ENCODE measurements around the gene ECE1.

ECE1 gene

DNA sequence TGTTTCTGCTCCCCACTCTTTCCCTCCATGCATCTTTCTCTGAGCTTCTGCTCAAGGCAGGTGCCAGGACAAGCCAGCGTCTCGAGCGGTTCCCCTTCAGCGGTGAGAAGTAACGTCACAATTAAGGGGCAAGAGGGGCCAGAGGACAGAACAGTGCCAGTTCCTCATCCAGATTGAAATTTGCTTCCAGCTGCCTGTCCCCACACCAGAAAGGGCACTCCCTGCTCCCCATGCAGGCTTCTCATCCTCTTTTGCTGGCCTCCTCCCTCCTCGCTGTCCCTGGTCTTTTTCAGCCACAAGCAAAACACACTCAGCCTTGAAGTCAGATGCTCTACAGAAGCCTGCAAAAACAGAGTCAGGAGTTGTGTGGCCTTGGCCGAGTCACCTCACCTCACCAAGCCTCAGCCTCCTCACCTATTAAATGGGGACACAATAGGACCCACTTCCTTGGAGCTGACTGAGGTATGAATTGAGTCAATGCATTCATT lies 35.0 kb upstream of the ECE1 start:
- peak; percentile 52 for DNase-seq

DNA sequence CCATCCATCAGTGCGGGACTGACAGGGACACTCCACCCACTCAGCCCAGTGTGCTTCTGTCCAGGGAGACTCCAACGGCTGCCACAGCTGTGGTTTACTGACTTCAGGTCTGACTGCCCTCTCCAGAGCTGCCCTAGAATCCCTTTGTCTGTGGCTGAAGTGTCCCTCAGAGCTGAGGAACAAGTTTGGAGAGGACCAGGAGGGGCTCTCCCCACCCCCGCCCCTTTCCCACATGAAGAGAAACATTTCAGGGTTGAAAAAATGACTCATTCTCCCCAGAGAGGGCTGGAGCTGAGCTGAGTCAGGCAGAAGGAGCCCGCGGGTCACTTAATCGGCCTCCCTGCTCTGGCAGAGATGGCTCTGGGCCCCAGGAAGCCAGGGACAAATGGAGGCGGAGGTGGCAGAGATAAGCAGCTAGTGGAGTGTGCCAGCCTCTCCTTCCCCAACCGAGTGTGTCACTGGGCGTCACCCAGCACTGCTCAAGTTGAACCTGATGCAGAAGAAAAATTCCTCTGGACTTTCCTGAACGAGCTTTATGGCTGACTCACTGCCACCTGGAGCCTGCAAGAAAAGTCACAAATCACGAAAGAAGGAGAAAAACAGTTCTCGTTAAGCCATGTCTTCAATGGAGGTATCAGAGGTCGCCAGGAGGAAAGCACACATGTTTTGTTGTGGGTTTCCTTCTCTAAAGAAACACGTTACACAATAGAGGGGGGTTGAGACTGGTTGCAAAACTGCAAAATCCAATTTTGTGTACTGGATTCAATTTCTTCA lies 34.3 kb upstream of the ECE1 start:
- DNase-seq = peak; percentile 85

GRCh38 chr1:21323091-21323490 lies 32.8 kb upstream of the ECE1 start:
- no peak for DNase-seq

GRCh38 chr1:21322681-21323016 lies 32.4 kb upstream of the ECE1 start:
- no peak for DNase-seq

DNA sequence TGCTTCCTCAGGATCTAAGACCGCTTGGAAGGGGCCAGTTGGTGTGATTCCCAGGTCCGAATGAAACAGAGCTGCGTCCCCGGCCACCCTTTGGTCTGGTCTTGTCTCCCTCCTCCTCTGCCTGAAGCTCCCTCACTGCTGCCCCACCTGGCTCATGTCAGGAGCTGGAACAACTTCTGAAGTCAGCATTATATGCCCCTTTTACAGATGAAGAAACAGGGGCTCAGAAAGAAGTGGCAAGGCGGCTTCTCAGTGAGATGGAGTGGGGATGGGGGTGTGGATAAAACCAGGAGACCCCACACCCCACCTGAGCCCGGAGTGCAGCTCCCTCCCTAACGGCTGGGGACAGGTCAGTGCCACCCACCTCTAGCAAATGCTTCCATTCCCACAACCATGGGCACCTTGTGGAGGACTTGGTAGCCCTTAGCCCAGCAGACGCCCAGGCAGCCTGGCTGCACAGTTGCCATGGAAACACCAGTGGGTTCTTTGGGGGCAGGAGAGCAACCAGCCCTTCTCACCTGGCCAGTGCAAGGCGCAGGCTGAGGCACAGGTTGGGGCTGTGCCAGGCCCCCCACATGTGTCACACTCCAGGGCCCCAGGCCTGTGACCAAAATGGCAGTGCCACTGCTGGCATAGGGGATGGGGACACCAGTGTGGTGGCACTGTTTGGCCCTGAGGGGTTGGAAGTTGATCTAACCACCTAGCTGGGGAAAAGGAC lies 31.9 kb upstream of the ECE1 start:
- DNase-seq = no peak

- no peak for DNase-seq
Observed at GRCh38 chr1:21320410-21321108, 30.3 kb upstream of the ECE1 start.

GRCh38 chr1:21319447-21320407 lies 29.5 kb upstream of the ECE1 start:
- DNase-seq = no peak

DNA sequence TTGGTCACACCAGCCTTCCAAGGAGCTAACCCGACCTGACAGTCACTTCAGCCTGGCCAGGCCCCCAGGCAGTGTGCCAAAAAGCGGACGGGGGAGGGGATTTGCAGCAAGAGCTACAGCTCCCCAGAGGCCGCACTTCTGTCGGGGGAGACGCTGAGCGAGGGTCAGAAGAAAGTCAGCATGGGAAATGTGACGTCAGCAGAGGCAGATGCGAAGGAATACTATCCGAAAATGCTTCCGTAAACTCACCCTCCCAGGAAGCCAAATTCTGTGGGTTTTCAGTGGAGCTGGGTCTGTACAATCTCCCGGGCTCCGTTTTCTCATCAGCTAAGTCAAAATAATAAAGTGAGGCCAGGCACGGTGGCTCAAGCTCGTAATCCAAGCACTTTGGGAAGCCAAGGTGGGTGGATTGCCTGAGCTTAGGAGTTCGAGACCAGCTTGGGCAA lies 28.5 kb upstream of the ECE1 start:
- no peak for DNase-seq

GRCh38 chr1:21318057-21318713 lies 27.9 kb upstream of the ECE1 start:
- no peak for DNase-seq

GRCh38 chr1:21317690-21318043 lies 27.4 kb upstream of the ECE1 start:
- no peak for DNase-seq

DNA sequence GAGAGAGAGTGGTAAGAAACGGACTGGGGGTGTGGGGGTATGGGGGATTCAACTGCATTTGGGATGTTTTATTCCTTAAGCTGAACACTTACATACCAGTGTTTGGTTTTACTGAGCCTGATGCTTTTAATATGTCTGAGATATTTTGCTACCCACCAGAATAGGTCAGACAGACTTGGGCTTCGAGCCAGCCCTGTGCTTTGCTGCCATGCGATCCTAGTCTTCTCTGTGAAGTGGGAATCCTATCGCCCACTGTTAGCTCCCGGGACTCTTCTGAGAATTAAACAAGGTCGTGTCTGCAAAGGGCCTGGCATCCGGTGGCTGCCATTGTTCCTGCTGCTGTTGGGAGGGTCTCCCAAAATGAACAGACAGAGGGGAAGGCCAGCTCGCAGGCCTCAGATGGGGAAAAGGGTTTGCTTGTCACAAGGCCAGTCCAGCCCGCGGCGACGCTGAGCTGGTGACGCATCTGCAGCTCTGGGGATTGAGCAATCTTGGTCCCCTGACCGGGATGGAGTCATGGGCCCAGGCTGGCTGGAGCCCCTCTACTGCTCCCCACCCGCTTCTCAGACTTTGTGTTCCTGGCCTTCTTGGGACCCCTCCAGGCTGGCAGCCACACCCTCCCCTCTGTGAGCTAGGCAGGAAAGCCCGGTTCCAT lies 26.9 kb upstream of the ECE1 start:
- no peak for DNase-seq

- no peak for DNase-seq
Observed at GRCh38 chr1:21314743-21315396, 24.6 kb upstream of the ECE1 start.

DNA sequence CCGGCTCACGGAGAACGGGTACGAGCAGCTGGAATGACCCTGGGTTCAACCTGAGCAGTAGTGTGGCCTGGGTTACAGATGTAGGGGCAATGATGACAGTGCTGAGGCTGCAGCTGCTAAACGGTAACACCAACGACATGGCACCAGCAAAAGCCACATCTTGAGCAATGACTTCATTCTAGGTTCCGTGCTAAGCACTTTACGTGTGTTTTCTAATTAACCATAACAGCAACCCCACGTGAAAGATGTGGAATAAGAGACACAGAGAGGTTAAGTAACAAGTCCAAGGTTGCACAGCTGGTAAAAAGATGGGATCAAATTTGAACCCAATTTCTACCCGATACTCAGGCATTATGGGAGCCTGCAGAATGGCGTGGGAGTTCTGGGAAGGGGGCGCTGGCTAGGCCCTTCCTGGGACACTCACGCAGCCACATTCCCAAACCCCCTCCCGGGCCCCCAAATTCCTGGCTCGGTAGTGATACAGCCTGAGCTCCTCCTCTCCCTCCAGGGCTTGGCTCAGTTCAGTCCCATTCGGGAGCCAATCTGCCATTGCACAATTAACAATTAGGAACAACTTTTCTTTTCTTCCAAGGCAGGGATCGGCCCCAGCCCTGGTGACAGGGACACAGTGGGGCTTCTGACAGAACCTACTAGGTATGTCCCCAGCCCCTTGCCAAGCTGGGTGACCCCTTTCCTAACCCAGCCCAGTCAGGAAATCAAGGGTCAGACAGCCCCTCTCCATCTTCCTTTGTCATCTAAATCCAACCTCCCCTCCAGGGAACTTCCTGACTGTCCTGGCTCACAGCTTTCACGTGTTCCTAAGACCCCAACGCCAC lies 23.8 kb upstream of the ECE1 start:
- no peak for DNase-seq

GRCh38 chr1:21313203-21313885 lies 23.1 kb upstream of the ECE1 start:
- no peak for DNase-seq

- no peak for DNase-seq
Observed at GRCh38 chr1:21312407-21312992, 22.2 kb upstream of the ECE1 start.

- no peak for DNase-seq
Observed at GRCh38 chr1:21311016-21311415, 20.8 kb upstream of the ECE1 start.

GRCh38 chr1:21308847-21309652 lies 18.8 kb upstream of the ECE1 start:
- DNase-seq = no peak

DNA sequence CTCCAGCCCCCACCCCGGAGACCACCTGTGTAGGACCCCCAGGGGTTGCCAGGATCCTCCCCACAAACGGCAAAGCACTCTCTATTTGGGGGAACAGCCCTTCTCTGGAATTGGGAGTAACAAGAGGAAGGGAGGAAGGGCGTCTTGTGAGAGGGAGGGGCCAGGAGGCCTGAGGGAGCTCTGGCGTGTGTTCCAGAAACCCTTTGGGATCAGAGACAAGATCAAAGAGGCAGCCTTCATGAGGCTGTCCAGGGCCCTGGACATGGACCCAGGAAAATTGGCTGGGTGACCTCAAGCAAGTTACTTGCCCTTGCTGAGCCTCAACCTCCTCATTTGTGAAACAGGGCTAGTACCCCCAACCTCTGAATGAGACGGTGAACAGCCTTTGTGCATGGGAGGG lies 18.1 kb upstream of the ECE1 start:
- DNase-seq = no peak
